HepG2 (cell line): ENCODE data around the gene LIMK2. TPM values are rescaled to one million over a fixed set of nuclear protein-coding genes. Genes with fewer than 3 reads are reported as not detected.
A peak's percentile ranks its signal among the peaks of the same experiment; 100 is the strongest.

ENCODE experiments used
- FOXC1 ChIP-seq: sonication (generic); formaldehyde crosslinking; IDR thresholded peaks from 2 replicates; pipeline ENCODE4 v1.8.0; 2022; ENCODE audit warnings: mild to moderate bottlenecking, missing genetic modification reagents, borderline replicate concordance
- GLI4 ChIP-seq: sonication (generic); formaldehyde crosslinking; IDR thresholded peaks from 2 replicates; pipeline ENCODE4 v1.5.1; 2020; ENCODE audit warnings: missing genetic modification reagents, mild to moderate bottlenecking, moderate library complexity, borderline replicate concordance
- MYC ChIP-seq: sonication (generic); formaldehyde crosslinking; IDR thresholded peaks from 2 replicates; pipeline ENCODE4 v1.9.0; 2021; ENCODE audit warnings: missing genetic modification reagents, borderline replicate concordance
- NCOA2 ChIP-seq: sonication (generic); formaldehyde crosslinking; IDR thresholded peaks from 2 replicates; pipeline ENCODE4 v1.8.0; 2022; ENCODE audit warnings: inconsistent platforms
- NFATC3 ChIP-seq: sonication (generic); formaldehyde crosslinking; IDR thresholded peaks from 2 replicates; pipeline ENCODE4 v1.5.1; 2020; ENCODE audit warnings: mild to moderate bottlenecking, missing genetic modification reagents
- SIN3B ChIP-seq: fragments of 150-350 bp; IDR thresholded peaks from 2 replicates; pipeline ENCODE4 v1.6.1; 2014; ENCODE audit warnings: low read length
- TBL1XR1 ChIP-seq: fragments of 150-350 bp; IDR thresholded peaks from 2 replicates; pipeline ENCODE4 v1.6.1; 2014; ENCODE audit warnings: borderline replicate concordance, low read length; ENCODE audit not compliant: partially characterized antibody
- ZNF124 ChIP-seq: sonication (generic); formaldehyde crosslinking; IDR thresholded peaks from 2 replicates; pipeline ENCODE4 v1.4.0; 2020; ENCODE audit warnings: missing genetic modification reagents
- ZNF224 ChIP-seq: sonication (generic); formaldehyde crosslinking; IDR thresholded peaks from 2 replicates; pipeline ENCODE4 v1.5.0; 2020; ENCODE audit warnings: mild to moderate bottlenecking, missing genetic modification reagents
- ZNF550 ChIP-seq: sonication (generic); formaldehyde crosslinking; IDR thresholded peaks from 2 replicates; pipeline ENCODE4 v1.4.0; 2020; ENCODE audit warnings: mild to moderate bottlenecking, missing genetic modification reagents, borderline replicate concordance
- ZNF570 ChIP-seq: sonication (generic); formaldehyde crosslinking; IDR thresholded peaks from 2 replicates; pipeline ENCODE4 v1.4.0; 2020; ENCODE audit warnings: mild to moderate bottlenecking, missing genetic modification reagents, borderline replicate concordance
- polyA plus RNA-seq, 8 experiments: library from polyadenylated mRNA; depleted of rRNA in 3 of 8; stranded (reverse) in 7 of 8; unstranded in 1 of 8; fragments of >200 nt; fragmentation: Illumina TruSeq in 4 of 8; extraction: Trizol in 4 of 8; gene quantifications; 2 replicates each; pipeline versions ENCODE4 v1.2.1 to v1.2.3, GENCODE V29; 2011 to 2016; ENCODE audit warnings: low read depth in 4 of 8, missing spikeins in 1 of 8, mixed read lengths in 1 of 8; ENCODE audit not compliant: insufficient read depth in 1 of 8
- total RNA-seq, 5 experiments: library from RNA; depleted of rRNA; stranded (reverse); fragments of >200 nt; fragmentation: Illumina TruSeq; extraction: Trizol; gene quantifications; 2 replicates each; pipeline ENCODE4 v1.2.3, GENCODE V29; 2016; ENCODE audit warnings: low read depth in 1 of 5
- TF ChIP-seq, protein P1 (sequence below): sonication (generic); formaldehyde crosslinking; IDR thresholded peaks from 2 replicates; pipeline ENCODE4 v1.5.0; 2020; ENCODE audit warnings: missing genetic modification reagents, mild to moderate bottlenecking, borderline replicate concordance
- TF ChIP-seq, protein P2 (sequence below): sonication (generic); formaldehyde crosslinking; IDR thresholded peaks from 2 replicates; pipeline ENCODE4 v1.5.1; 2020; ENCODE audit warnings: mild to moderate bottlenecking, moderate library complexity, missing genetic modification reagents
- TF ChIP-seq, protein P3 (sequence below): sonication (generic); formaldehyde crosslinking; IDR thresholded peaks from 2 replicates; pipeline ENCODE4 v1.5.1; 2020; ENCODE audit warnings: mild to moderate bottlenecking, missing genetic modification reagents, borderline replicate concordance
- TF ChIP-seq, protein P4 (sequence below): fragments of 450-650 bp; IDR thresholded peaks from 2 replicates; pipeline ENCODE4 v1.6.1; 2017
- TF ChIP-seq, protein P5 (sequence below): sonication (generic); formaldehyde crosslinking; IDR thresholded peaks from 2 replicates; pipeline ENCODE4 v1.5.0; 2020; ENCODE audit warnings: mild to moderate bottlenecking, missing genetic modification reagents
- TF ChIP-seq, protein P6 (sequence below): sonication (generic); formaldehyde crosslinking; IDR thresholded peaks from 2 replicates; pipeline ENCODE4 v1.4.0; 2020; ENCODE audit warnings: mild to moderate bottlenecking, missing genetic modification reagents, borderline replicate concordance

Gene LIMK2
- total and polyA plus RNA-seq, 2 of the 13 experiments (the other 11 are each of a cell fraction or from before 2014, with no cell fraction given) = 20.9 to 29.8 TPM

DNA sequence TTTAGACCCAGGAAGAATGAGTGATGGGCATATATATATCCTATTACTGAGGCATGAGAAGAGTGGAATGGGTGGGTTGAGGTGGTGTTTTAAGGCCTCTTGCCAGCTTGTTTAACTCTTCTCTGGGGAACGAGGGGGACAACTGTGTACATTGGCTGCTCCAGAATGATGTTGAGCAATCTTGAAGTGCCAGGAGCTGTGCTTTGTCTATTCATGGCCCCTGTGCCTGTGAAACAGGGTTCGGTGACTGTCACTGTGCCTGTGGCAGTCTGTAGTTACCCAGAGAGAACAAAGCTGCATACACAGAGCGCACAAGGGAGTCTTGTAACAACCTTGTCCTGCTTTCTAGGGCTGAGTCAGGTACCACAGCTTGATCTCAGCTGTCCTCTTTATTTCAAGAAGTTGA is 11.7 kb downstream of the LIMK2 start (continued):
- TF ChIP-seq, protein P1, sequence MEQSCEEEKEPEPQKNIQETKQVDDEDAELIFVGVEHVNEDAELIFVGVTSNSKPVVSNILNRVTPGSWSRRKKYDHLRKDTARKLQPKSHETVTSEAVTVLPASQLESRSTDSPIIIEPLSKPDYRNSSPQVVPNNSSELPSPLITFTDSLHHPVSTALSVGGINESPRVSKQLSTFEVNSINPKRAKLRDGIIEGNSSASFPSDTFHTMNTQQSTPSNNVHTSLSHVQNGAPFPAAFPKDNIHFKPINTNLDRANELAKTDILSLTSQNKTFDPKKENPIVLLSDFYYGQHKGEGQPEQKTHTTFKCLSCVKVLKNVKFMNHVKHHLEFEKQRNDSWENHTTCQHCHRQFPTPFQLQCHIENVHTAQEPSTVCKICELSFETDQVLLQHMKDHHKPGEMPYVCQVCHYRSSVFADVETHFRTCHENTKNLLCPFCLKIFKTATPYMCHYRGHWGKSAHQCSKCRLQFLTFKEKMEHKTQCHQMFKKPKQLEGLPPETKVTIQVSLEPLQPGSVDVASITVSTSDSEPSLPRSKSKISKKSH = no peak
- TF ChIP-seq SIN3B = no peak
- no peak for TF ChIP-seq ZNF124 (CRISPR knock-in tag)
- TF ChIP-seq NCOA2 (CRISPR knock-in tag) = peak; percentile 85
- TF ChIP-seq, protein P2, sequence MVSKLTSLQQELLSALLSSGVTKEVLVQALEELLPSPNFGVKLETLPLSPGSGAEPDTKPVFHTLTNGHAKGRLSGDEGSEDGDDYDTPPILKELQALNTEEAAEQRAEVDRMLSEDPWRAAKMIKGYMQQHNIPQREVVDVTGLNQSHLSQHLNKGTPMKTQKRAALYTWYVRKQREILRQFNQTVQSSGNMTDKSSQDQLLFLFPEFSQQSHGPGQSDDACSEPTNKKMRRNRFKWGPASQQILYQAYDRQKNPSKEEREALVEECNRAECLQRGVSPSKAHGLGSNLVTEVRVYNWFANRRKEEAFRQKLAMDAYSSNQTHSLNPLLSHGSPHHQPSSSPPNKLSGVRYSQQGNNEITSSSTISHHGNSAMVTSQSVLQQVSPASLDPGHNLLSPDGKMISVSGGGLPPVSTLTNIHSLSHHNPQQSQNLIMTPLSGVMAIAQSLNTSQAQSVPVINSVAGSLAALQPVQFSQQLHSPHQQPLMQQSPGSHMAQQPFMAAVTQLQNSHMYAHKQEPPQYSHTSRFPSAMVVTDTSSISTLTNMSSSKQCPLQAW = peak; percentile 53; the same call in 1 of the 2 replicates
- TF ChIP-seq ZNF550 (CRISPR knock-in tag) = no peak
- TF ChIP-seq MYC (CRISPR knock-in tag) = peak; percentile 43; the same call in 1 of the 2 replicates
- TF ChIP-seq ZNF570 (CRISPR knock-in tag) = no peak
- no peak for TF ChIP-seq TBL1XR1
- TF ChIP-seq, protein P3, sequence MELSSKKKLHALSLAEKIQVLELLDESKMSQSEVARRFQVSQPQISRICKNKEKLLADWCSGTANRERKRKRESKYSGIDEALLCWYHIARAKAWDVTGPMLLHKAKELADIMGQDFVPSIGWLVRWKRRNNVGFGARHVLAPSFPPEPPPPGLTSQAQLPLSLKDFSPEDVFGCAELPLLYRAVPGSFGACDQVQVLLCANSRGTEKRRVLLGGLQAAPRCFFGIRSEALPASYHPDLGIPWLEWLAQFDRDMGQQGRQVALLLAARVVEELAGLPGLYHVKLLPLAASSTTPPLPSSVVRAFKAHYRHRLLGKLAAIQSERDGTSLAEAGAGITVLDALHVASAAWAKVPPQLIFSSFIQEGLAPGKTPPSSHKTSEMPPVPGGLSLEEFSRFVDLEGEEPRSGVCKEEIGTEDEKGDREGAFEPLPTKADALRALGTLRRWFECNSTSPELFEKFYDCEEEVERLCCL (CRISPR knock-in tag) = no peak
- TF ChIP-seq, protein P4, sequence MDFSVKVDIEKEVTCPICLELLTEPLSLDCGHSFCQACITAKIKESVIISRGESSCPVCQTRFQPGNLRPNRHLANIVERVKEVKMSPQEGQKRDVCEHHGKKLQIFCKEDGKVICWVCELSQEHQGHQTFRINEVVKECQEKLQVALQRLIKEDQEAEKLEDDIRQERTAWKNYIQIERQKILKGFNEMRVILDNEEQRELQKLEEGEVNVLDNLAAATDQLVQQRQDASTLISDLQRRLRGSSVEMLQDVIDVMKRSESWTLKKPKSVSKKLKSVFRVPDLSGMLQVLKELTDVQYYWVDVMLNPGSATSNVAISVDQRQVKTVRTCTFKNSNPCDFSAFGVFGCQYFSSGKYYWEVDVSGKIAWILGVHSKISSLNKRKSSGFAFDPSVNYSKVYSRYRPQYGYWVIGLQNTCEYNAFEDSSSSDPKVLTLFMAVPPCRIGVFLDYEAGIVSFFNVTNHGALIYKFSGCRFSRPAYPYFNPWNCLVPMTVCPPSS = no peak
- TF ChIP-seq GLI4 (CRISPR knock-in tag) = no peak
- TF ChIP-seq ZNF224 (CRISPR knock-in tag) = no peak
- TF ChIP-seq, protein P5, sequence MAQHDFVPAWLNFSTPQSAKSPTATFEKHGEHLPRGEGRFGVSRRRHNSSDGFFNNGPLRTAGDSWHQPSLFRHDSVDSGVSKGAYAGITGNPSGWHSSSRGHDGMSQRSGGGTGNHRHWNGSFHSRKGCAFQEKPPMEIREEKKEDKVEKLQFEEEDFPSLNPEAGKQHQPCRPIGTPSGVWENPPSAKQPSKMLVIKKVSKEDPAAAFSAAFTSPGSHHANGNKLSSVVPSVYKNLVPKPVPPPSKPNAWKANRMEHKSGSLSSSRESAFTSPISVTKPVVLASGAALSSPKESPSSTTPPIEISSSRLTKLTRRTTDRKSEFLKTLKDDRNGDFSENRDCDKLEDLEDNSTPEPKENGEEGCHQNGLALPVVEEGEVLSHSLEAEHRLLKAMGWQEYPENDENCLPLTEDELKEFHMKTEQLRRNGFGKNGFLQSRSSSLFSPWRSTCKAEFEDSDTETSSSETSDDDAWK (CRISPR knock-in tag) = no peak
- TF ChIP-seq NFATC3 (CRISPR knock-in tag) = no peak
- TF ChIP-seq FOXC1 (CRISPR knock-in tag) = no peak
- TF ChIP-seq, protein P6, sequence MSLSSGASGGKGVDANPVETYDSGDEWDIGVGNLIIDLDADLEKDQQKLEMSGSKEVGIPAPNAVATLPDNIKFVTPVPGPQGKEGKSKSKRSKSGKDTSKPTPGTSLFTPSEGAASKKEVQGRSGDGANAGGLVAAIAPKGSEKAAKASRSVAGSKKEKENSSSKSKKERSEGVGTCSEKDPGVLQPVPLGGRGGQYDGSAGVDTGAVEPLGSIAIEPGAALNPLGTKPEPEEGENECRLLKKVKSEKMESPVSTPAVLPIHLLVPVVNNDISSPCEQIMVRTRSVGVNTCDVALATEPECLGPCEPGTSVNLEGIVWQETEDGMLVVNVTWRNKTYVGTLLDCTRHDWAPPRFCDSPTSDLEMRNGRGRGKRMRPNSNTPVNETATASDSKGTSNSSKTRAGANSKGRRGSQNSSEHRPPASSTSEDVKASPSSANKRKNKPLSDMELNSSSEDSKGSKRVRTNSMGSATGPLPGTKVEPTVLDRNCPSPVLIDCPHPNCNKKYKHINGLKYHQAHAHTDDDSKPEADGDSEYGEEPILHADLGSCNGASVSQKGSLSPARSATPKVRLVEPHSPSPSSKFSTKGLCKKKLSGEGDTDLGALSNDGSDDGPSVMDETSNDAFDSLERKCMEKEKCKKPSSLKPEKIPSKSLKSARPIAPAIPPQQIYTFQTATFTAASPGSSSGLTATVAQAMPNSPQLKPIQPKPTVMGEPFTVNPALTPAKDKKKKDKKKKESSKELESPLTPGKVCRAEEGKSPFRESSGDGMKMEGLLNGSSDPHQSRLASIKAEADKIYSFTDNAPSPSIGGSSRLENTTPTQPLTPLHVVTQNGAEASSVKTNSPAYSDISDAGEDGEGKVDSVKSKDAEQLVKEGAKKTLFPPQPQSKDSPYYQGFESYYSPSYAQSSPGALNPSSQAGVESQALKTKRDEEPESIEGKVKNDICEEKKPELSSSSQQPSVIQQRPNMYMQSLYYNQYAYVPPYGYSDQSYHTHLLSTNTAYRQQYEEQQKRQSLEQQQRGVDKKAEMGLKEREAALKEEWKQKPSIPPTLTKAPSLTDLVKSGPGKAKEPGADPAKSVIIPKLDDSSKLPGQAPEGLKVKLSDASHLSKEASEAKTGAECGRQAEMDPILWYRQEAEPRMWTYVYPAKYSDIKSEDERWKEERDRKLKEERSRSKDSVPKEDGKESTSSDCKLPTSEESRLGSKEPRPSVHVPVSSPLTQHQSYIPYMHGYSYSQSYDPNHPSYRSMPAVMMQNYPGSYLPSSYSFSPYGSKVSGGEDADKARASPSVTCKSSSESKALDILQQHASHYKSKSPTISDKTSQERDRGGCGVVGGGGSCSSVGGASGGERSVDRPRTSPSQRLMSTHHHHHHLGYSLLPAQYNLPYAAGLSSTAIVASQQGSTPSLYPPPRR (CRISPR knock-in tag) = peak; percentile 75; the same call in 1 of the 2 replicates
